Keratinocyte (primary cell): ENCODE data around the gene CPPED1. TPM values are rescaled to one million over a fixed set of nuclear protein-coding genes. Genes with fewer than 3 reads are reported as not detected.

Experiments used
- DNase-seq: peaks from one replicate; pipeline ENCODE4 v3.0.0-alpha.2; 2011; ENCODE audit warnings: low read depth, missing footprints, low spot score
- FAIRE-seq: peaks from 2 replicates; lab custom pipeline; 2011; peaks lifted over from hg19 to GRCh38; lab: Jason Lieb, UNC
- H2AFZ ChIP-seq: 2 replicates; pipeline ENCODE4 v1.6.0; 2012; ENCODE audit warnings: low read length, control low read depth, inconsistent platforms; ENCODE audit not compliant: control insufficient read depth
- H3K27ac ChIP-seq: 2 replicates; pipeline ENCODE4 v1.5.1; 2011; ENCODE audit warnings: low read length; ENCODE audit not compliant: control insufficient read depth, insufficient read depth
- H3K27me3 ChIP-seq: 3 replicates; pipeline ENCODE4 v1.6.0; 2011; ENCODE audit warnings: low read length; ENCODE audit not compliant: control insufficient read depth, insufficient read depth; ENCODE audit errors: extremely low read depth
- H3K36me3 ChIP-seq, 2 experiments: 2 replicates in 1 of 2; 3 replicates in 1 of 2; pipeline ENCODE4 v1.5.1; 2011; ENCODE audit warnings: low read length in 2 of 2, mild to moderate bottlenecking in 1 of 2; ENCODE audit not compliant: control insufficient read depth in 2 of 2, insufficient read depth in 2 of 2; ENCODE audit errors: extremely low read depth in 1 of 2
- H3K4me1 ChIP-seq: 3 replicates; pipeline ENCODE4 v1.5.1; 2011; ENCODE audit warnings: low read length; ENCODE audit not compliant: control insufficient read depth, insufficient read depth; ENCODE audit errors: extremely low read depth
- H3K4me2 ChIP-seq: 3 replicates; pipeline ENCODE4 v1.6.0; 2011; ENCODE audit warnings: low read depth, low read length; ENCODE audit not compliant: control insufficient read depth, insufficient read depth; ENCODE audit errors: extremely low read depth
- H3K4me3 ChIP-seq, 3 experiments: fragments of 200-600 bp in 1 of 3; sonication (generic) in 1 of 3; 2 replicates in 2 of 3; 3 replicates in 1 of 3; pipeline ENCODE4 v1.5.1; 2011 to 2016; ENCODE audit warnings: low read length in 3 of 3, mild to moderate bottlenecking in 3 of 3, control low read depth in 2 of 3, inconsistent platforms in 1 of 3, low read depth in 1 of 3, mixed read lengths in 1 of 3, mixed run types in 1 of 3, moderate library complexity in 1 of 3; ENCODE audit not compliant: control insufficient read depth in 2 of 3, insufficient read depth in 2 of 3; ENCODE audit errors: extremely low read depth in 1 of 3
- H3K79me2 ChIP-seq: 2 replicates; pipeline ENCODE4 v1.6.0; 2012; ENCODE audit warnings: low read length; ENCODE audit not compliant: control insufficient read depth, insufficient read depth
- H3K9ac ChIP-seq: 3 replicates; pipeline ENCODE4 v1.6.0; 2011; ENCODE audit warnings: low read length; ENCODE audit not compliant: control insufficient read depth, insufficient read depth; ENCODE audit errors: extremely low read depth
- H3K9me1 ChIP-seq: 3 replicates; pipeline ENCODE4 v1.6.0; 2011; ENCODE audit warnings: low read length; ENCODE audit not compliant: control insufficient read depth, insufficient read depth; ENCODE audit errors: extremely low read depth
- H3K9me3 ChIP-seq: 2 replicates; pipeline ENCODE4 v1.5.1; 2012; ENCODE audit warnings: low read depth, low read length; ENCODE audit not compliant: control insufficient read depth
- H4K20me1 ChIP-seq: 3 replicates; pipeline ENCODE4 v1.6.0; 2011; ENCODE audit warnings: low read length; ENCODE audit not compliant: control insufficient read depth, insufficient read depth; ENCODE audit errors: extremely low read depth
- CTCF ChIP-seq, 3 experiments: IDR thresholded peaks in 1 of 3; conservative IDR thresholded peaks in 1 of 3; optimal IDR thresholded peaks in 1 of 3; 2 replicates in 2 of 3; 3 replicates in 1 of 3; pipeline versions ENCODE3 to v1.5.1; 2011; ENCODE audit warnings: low read length in 3 of 3, mild to moderate bottlenecking in 3 of 3, moderate library complexity in 2 of 3, control low read depth in 1 of 3, inconsistent platforms in 1 of 3; ENCODE audit not compliant: insufficient read depth in 2 of 3; ENCODE audit errors: extremely low read depth in 1 of 3
- EZH2 ChIP-seq: IDR thresholded peaks from one replicate; pipeline ENCODE4 v1.6.1; 2012; ENCODE audit warnings: inconsistent platforms, mild to moderate bottlenecking, low read length, moderate library complexity
- dilution Hi-C: fragments of 300-500 bp; cut with MboI; formaldehyde crosslinking; loops from one replicate; pipeline ENCODE4 v1.7.0; 2020; ENCODE audit warnings: low sequenced_read_pairs; ENCODE audit not compliant: extremely low pct_ligation_motif_present
- polyA plus RNA-seq, 5 experiments: library from polyadenylated mRNA; depleted of rRNA in 3 of 5; stranded (reverse) in 3 of 5; stranded (forward) in 1 of 5; unstranded in 1 of 5; fragments of >200 nt; gene quantifications; 1 replicate in 1 of 5; 2 replicates in 3 of 5; 3 replicates in 1 of 5; pipeline versions ENCODE4 v1.2.1 to v1.2.3, GENCODE V29; 2011 to 2012; ENCODE audit warnings: missing spikeins in 2 of 5, low read depth in 1 of 5, low replicate concordance in 1 of 5

Gene CPPED1
- polyA plus RNA-seq, 1 donor (not counting 4 experiments of a cell fraction or from before 2014, with no cell fraction given) = 14.4 TPM

- FAIRE-seq = no peak
- Histone ChIP-seq H3K9me1 (no peaks in the 10 kb centered on the region), H3K79me2 (no peaks in the 10 kb centered on the region), H3K4me3 (no peak overlapping the region), H3K27me3 (no peaks in the 10 kb centered on the region), H3K9me3 (no peaks in the 10 kb centered on the region), H3K4me2 (no peak overlapping the region), H3K36me3 (no peaks in the 10 kb centered on the region), H3K9ac (no peak overlapping the region), H3K27ac (no peak overlapping the region), H2AFZ (no peak overlapping the region), H4K20me1 (no peaks in the 10 kb centered on the region), H3K4me1 (no peaks in the 10 kb centered on the region)
- dilution Hi-C loops = no loop called here
- no peak for DNase-seq
- TF ChIP-seq CTCF (optimal IDR thresholded peaks at IDR 0.05 in 1 of 3, IDR thresholded peaks at IDR 0.05 in 1 of 3, conservative IDR thresholded peaks at IDR 0.05 in 1 of 3; ENCODE audit: extremely low read depth in 1 of 3, insufficient read depth in 2 of 3, low read length in 3 of 3) (no peak), EZH2 (no peak)
These were observed 8.0 kb upstream of the CPPED1 start for GRCh38 chr16:12811441-12812383.

GRCh38 chr16:12805066-12805465 is 1.4 kb upstream of the CPPED1 start:
- FAIRE-seq (no peak), DNase-seq (no peak)
- Histone ChIP-seq H3K9me3 (no peaks in the 10 kb centered on the region), H3K9ac (no peak overlapping the region), H3K4me3 (no peak overlapping the region), H3K79me2 (peaks cover 14% of the 10 kb centered on the region), H3K27ac (no peak overlapping the region), H2AFZ (no peak overlapping the region), H4K20me1 (no peaks in the 10 kb centered on the region), H3K36me3 (no peaks in the 10 kb centered on the region), H3K9me1 (no peaks in the 10 kb centered on the region), H3K27me3 (no peaks in the 10 kb centered on the region), H3K4me1 (peaks cover 13% of the 10 kb centered on the region), H3K4me2 (no peak overlapping the region)
- TF ChIP-seq CTCF (optimal IDR thresholded peaks at IDR 0.05 in 1 of 3, IDR thresholded peaks at IDR 0.05 in 1 of 3, conservative IDR thresholded peaks at IDR 0.05 in 1 of 3; ENCODE audit: extremely low read depth in 1 of 3, insufficient read depth in 2 of 3, low read length in 3 of 3) = no peak
- no peak for TF ChIP-seq EZH2
- dilution Hi-C loops = no loop called here
